ELR (cell line): ENCODE results near the gene MREG.
"Not testable (repeated sequence)": the region's sequence is repeated elsewhere in the genome, so short reads cannot be mapped to it uniquely, and the experiment has no call there.

Experiments
- DNase-seq: peaks from one replicate; pipeline ENCODE4 v3.0.0-alpha.2; 2015; ENCODE audit warnings: low read depth

The MREG gene

DNA sequence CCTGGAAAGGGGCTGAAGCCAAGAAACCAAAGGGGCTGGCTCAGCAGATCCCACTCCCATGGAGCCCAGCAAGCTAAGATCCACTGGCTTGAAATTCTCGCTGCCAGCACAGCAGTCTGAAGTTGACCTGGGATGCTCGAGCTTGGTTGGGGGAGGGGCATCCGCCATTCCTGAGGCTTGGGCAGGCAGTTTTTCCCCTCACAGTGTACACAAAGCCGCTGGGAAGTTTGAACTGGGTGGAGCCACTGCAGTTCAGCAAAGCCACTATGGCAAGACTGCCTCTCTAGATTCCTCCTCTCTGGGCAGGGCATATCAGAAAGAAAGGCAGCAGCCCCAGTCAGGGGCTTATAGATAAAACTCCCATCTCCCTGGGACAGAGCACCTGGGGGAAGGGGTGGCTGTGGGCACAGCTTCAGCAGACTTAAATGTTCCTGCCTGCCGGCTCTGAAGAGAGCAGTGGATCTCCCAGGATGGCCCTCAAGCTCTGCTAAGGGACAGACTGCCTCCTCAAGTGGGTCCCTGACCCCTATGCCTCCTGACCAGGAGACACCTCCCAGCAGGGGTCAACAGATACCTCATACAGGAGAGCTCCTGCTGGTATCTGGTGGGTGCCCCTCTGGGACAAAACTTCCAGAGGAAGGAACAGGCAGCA is 24.7 kb downstream of the MREG start:
- DNase-seq = not testable (repeated sequence)

DNA sequence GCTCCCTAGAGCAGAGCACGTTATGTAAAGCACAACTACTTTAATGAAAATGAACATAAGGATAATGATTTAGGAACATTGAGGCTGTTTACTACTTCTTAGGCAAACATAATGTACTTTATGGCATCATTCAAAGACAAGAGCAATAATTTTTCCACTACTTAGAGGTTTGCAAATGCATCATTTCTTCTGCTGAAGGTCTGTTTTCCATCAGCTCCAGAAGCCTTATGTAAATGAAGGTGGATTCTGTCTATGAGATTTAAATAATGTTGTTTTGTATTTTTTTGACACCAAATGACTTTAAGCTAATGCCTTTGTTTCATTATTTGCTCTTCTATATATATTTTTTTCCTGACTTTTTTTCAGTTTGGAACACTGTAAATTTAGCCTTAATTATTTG is 28.1 kb downstream of the MREG start:
- DNase-seq = no peak

- no peak for DNase-seq
These were observed 28.7 kb downstream of the MREG start for GRCh38 chr2:215984661-215985060.

DNA sequence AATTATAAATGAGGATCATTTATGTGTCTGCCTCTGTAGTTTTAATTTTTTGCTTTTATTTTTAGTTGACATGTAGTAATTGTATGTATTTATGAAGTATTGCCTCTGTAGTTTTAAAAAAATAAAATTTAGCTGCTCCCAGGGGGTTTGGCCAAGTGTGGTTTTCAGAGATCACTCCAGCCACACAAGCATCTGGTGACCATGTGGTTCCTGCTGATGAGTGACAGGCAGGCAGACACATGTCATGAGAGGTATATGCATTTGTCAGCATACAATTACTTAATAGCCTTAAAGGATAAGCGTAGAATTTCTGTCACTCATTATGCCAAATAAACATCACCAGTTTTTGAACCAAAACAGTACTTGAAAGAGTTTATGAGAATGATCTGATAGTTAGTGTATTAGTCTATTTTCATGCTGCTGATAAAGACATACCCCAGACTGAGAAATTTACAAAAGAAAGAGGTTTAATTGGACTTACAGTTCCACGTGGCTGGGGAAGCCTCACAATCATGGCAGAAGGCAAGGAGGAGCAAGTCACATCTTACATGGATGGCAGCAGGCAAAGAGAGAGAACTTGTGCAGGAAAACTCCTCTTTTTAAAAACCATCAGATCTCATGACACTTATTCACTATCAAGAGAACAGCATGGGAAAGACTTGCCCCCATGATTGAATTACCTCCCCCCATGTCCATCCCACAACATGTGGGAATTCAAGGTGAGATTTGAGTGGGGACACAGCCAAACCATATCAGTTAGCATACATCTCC is 29.6 kb downstream of the MREG start:
- no peak for DNase-seq

DNA sequence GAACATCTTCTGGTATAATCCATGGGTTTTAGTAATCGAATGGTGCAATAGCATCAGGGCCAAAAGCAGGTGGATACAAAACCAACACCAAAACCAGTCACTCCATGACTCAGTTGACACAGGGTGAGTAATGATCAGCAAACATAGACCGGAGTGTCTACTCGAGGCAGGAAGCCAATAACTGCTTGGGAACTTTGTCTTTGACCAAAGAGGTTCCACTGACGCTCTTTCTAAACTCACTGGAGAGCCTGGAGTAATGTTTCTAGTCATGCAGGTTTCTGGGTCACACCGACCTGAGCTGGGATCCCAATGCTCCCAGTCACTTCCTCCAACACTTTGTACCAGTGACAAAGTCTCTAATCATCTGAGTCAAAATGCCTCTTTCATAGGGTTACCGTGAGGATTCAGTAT is 30.9 kb downstream of the MREG start:
- peak; percentile 95 for DNase-seq

DNA sequence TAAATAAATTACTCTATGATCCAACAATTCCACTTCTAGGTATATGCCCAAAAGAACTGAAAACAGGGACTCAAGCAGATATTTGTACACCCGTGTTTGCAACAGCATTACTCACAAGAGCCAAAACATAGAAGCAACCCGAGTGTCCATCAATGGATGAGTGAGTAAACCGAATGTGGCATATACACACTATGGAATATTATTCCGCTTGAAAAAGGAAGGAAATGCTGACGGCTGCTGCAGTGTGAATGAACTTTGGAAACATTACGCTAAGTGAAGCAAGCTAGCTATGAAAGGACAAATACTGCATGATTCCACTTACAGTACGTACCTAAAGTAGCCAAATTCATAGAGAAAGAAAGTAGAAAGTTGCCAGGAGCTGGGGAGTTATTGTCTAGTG is 32.2 kb downstream of the MREG start:
- no peak for DNase-seq

DNA sequence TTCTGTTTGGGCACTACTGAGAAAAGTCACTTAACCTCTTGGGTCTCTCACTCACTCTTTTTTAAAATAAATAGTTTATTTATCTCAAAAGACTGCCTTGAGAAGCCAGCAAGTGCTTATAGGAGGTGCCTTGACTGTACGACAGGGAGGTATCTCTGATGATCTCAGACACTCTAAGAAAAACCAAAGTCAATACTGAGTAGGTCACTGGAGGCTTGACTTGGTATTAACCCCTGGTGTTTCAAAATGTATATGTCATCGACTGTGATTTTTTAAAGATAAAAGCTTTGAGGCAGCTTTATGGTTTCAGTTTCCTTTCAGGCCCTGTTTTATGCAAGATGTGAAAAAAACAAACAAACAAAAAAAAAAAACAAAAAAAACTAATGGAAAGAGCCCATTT is 33.7 kb downstream of the MREG start:
- DNase-seq = peak; percentile 37

DNA sequence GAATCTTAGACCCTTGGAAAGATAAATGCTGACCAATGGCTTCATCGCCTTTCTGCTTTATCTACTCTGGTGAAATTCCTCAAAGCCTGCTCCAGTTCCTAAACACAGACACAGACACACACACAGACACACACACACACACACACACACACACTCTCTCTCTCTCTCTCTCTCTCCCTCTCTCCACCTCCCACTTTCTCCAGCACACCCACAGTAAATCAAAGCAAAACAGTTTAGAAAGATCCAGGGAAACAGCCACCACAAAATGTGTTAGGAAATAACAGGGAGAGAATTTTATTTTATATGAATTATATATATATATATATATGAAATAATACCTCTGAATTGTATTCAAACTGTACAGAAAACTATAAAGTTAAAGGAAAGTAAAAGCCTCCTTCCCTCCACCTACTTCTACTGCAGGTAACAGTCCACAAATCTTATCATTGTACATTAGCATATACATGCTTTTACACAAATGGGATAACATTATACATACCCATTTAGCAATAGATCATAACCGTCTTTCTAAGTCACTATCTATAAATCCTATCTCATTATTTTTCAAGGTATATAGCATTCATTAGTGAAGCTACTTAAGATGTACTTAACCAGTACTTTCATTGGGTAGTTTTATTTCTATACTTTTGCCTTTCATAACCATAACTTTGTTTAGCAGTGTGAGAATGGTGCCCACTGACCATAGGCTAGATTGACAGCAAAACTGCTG is 38.5 kb downstream of the MREG start:
- DNase-seq = no peak

- peak; percentile 39 for DNase-seq
These were observed 39.2 kb downstream of the MREG start for GRCh38 chr2:215973954-215974699.

GRCh38 chr2:215973145-215973792 is 40.1 kb downstream of the MREG start:
- DNase-seq = no peak

DNA sequence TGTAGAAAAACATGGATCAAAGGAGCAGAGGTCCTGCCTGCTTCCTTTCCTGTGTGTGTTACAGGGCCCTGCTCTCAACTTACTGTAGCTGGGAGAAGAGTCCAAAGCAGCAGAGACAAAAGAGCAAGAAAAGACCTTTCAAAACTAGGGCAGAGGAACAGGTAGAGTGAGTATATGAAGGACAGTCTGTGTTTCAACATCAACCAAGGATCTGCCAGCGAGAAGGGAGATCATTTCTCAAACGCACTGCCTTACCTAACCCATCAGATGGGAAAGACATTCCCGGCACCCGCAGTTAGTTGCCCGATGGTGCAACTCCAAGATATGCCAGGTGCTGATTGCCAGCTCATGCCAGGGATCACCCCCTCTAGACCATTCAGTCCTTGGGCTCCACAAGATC is 41.7 kb downstream of the MREG start:
- DNase-seq = no peak

DNA sequence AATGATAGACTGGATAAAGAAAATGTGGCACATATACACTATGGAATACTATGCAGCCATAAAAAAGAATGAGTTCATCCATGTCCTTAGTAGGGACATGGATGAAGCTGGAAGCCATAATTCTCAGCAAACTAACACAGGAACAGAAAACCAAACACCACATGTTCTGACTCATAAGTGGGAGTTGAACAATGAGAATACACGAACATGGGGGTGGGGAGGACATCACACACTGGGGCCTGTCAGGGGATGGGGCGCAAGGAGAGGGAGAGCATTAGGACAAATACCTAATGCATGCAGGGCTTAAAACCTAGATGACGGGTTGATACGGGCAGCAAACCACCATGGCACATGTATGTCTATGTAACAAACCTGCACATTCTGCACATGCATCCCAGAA is 42.5 kb downstream of the MREG start:
- not testable (repeated sequence) for DNase-seq

GRCh38 chr2:215970425-215970824 is 42.9 kb downstream of the MREG start:
- peak; percentile 67 for DNase-seq

DNA sequence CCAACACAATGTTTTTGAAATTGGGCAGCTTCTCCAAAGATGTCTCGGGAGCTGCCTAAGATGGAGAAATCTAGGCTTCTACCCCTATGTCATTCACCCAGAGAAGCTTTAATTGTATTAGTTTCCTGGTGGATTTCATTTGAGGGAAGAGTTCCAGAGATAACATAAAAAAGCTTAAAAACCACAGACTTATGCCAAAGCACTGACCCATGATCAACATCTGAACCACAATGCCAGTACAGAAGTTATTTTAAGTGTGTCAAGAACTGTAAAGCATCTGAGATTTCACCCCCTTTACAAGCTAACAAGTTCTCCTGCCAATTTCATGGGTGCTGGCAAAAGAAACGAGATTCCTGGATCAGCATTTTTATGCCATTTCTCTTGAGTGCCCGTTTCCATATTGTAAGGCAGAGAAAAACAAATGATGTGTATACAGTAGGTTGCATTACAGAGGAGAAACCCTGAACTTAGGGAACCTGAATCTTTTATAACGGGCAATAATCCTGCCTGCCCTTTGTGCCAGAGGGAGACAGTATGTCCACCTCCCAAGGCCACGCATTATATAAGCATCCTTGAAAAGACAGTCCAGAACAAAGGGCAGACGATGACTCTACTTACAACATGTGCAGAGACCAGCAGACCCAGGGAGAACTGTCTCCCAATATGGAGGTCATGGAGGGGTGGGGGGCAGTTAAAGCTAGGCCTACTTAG is 44.1 kb downstream of the MREG start:
- DNase-seq = no peak

DNA sequence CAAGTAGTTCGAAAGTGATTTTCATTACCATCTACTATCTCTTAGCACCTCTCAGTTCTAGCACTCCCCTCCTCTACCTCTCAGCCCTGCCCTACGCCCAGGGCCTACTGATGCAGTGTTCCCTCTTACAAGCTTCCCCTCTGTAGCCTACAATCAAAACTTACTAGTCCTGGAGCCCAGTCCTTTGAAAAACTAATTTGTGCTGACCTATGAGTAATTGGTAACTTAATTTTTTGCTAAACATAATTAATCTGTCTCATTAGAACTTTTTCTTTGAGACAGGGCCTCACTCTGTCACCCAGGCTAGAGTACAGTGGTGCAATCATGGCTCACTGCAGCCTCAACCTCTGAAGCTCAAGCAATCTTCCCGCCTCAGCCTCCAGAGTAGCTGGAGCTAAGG is 44.9 kb downstream of the MREG start:
- no peak for DNase-seq

- peak; percentile 14 for DNase-seq
These were observed 45.6 kb downstream of the MREG start for GRCh38 chr2:215967590-215968378.

DNA sequence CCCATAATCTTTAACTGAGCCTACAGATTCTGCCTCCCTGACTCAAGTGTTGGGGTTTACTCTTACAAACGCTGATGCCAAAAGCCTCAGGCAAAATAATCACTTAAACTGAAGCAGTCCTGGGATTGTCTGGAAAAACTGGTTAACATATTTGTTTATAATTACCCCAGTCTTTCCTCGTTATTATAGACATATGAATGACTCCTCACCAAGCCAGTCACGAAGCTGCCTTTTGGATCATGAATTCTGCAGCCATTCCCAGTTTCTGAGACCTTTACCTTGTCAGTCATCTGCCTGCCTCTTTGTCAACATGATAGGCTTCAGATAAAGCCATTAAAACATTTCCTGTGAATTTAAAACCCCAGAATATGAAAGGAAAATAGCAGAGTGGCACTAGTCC is 46.4 kb downstream of the MREG start:
- peak; percentile 41 for DNase-seq

GRCh38 chr2:215966274-215966673 is 47.1 kb downstream of the MREG start:
- no peak for DNase-seq

DNA sequence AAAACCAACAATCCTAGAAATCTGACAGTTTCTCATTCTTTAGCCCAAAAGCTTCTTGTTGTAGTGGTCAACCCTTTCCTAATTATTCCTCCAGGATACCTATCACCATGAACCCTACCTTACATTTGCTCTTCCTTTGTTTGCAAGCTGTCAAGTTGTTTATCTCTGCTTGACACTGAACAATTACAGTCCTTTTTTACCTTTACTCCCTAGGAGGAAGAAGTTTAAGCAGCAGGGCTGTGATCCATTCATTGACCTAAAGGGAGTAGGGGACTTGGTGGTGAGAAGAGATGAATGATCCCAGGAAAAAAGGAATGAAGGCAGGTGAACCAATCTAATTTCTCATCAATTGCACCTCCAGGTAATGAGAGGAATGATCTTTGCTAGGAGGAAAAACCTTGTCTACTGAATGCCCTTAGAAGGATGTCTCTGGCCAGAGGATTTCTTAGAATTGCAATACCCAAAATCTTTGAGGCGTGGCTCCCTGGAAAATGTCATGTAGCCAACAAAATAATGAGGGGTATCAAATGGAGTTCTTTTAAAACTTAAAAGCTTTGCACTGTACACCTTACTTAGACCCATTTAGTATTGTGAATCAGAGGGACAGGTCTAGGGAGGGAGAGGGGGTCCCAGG is 47.7 kb downstream of the MREG start:
- DNase-seq = no peak

- DNase-seq = no peak
These were observed 51.4 kb downstream of the MREG start for GRCh38 chr2:215961981-215962380.
